HG03280 (cell line): Measurements from ENCODE around the gene CUL5.
"Not testable (repeated sequence)": the region's sequence is repeated elsewhere in the genome, so short reads cannot be mapped to it uniquely, and the experiment has no call there.

ENCODE experiments used
- ATAC-seq: cut with Tn5 transposase; IDR thresholded peaks from one replicate; pipeline ENCODE4 v1.9.1; 2021; ENCODE audit warnings: mild to moderate bottlenecking, moderate library complexity; ENCODE audit not compliant: unreplicated experiment

The CUL5 gene

DNA sequence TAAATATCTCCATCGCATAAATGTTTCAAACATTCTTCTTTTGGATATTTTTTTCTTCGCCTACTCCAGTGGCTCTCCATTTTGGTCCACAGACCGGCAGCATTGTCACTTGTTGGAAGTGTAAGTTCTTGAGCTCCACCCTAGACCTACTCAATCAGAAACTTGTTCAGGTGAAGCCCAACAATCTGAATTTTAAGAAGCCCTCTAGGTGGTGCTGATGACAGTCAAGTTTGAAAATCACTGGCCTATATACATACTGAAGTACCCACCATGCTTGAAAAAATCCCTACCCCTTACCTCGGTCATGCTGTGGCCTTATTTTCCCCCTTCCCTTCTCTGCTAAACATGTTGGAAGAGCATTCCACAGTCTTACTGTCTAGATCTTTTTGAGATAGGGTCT is 102.4 kb downstream of the CUL5 start:
- ATAC-seq, result no peak

GRCh38 chr11:108112057-108112456 is 103.4 kb downstream of the CUL5 start:
- ATAC-seq, result no peak

GRCh38 chr11:108115500-108116140 is 106.9 kb downstream of the CUL5 start:
- ATAC-seq, result no peak

DNA sequence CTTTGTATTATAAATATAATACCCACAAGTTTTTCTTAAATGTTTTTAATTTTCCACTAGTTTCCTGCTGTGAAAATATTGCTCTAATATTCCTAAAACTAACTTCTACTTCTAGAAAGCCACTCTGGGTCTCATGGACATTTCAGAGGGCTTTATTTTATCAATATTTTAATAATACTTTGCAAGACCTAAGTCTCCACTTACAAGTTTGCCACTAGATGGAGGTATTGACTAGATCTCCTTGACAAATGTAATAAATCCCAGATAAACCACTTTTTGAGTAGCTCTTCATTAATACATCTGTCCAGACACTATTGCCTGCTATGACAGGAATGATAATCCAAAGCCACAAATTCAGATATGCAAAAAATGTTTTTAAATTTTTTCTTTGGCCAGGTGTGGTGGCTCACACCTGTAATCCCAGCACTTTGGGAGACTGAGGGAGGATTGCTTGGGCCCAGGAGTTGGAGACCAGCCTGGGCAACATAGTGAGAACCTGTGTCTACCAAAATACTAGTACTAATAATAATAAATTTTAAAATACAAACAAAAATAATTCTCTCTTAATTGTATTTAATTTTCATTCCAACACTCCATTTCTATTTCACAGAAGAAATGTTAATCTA is 109.2 kb downstream of the CUL5 start:
- ATAC-seq, result no peak

DNA sequence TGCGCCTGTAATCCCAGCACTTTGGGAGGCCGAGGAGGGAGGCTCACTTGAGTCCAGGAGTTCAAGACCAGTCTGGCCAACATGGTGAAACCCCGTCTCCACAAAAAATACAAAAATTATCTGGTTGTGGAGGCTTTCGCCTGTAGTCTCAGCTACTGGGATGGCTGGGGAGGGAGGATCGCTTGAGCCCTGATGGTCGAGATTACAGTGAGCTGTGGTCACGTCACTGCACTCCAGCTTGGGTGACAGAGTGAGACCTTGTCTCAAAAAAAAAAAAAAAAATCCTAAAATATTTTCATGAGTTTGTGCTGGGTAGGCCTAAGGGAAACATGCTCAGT is 112.2 kb downstream of the CUL5 start:
- not testable (repeated sequence) for ATAC-seq

DNA sequence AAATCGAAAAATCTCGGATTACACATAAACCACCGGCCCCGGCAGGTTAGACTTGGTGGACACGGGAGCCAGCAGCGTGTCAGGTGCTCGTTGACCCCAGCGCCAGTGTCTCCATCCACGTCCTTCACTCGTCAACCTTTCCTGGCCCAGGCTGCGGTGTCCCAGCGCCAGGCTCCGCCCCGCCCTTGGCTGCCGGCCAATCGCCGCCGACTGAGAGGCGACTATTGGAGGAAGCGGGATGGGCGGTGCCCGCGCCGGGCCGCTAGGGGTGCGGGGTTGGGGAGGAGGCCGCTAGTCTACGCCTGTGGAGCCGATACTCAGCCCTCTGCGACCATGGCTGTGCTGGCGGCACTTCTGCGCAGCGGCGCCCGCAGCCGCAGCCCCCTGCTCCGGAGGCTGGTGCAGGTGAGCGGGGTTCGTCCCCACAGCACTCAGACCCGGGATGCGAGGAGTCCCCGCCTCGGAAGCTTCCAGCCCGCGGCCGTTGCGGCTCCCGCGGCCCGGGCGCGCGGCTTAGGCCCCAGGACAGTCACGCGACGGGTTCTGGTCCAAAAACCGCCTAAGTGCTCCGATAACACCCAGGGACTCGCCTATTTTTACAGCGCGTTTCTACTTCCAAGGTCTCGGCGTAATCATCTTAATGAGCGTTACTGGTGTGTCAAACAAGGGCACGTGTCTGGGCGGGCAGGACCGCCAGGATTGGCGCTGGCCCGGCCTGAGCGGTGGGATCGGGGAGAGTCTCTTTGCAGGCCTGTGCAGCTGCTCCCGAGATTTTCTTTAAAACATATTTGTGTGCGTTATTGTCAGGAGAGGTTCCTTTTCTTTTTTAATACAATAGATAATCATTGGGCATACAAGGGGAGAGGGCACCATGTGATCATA is 112.8 kb downstream of the CUL5 start, which contains the start of gene ACAT1:
Gene ACAT1 (plus strand): TSS at position 294 of the 882 bp plus-strand sequence. CDS start 40 bp downstream, at position 334.
- peak; percentile 98 for ATAC-seq

DNA sequence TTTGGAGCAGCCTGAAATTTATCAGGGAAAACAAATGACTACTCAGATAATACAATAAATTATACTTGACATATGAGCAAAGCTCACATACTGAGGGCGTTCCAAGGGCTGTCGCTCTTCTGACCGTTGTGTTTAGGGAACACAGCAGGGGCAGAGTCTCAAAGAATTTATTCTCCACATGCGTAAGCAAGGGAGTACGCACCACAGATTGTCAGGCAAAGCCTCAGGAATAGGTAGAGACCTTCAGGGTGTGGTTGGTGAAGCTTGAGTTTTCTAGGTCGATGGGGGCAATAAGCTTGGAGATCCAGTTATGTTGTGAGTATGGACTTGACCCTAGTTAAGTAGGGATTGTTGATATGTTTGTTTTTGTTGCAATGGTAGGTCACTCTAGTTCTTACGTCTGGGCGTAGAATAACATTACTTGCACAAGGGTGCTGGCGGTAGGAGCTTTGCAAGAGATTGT is 113.5 kb downstream of the CUL5 start:
- no peak for ATAC-seq

DNA sequence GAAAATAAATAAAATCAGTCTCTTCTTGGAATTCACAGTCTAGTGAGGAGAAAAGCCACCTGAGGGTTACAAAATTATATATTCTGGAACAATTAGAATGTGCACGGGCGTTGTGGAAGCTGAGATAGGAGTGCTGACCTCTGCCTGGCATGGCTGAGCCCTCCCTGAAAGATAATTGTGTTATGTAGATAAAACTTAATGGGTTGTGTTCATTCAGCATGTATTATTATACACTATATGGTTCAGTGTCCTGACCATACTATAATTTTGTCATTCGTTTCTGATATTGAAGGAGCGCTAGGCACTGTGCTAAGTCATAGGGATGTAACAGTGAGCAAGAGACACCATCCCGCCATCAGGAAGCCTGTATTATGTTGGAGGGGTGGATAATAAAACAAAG is 116.4 kb downstream of the CUL5 start:
- no peak for ATAC-seq

GRCh38 chr11:108128772-108129171 is 120.1 kb downstream of the CUL5 start:
- ATAC-seq, result no peak

DNA sequence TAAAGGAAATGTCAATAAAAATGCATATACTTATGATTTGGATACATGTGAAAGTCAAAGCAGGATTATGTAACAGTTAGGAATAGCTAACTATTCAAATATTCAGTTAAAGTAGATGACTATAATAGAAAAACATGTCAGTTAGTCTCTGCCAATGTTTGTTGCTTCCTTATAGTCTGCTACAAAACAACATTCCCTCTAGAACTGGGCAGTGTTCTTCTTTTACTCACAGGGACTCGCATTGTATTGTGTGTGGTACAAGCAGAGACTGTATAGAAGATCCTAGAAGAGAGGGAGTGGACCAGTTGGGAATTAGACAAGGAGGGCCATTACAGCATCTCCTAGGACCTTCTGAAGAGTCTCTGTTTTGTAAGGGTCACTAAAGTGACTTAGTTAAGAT is 123.3 kb downstream of the CUL5 start:
- ATAC-seq, result no peak

GRCh38 chr11:108132993-108133538 is 124.4 kb downstream of the CUL5 start:
- not testable (repeated sequence) for ATAC-seq

GRCh38 chr11:108135845-108136544 is 127.3 kb downstream of the CUL5 start:
- ATAC-seq, result peak; percentile 59

DNA sequence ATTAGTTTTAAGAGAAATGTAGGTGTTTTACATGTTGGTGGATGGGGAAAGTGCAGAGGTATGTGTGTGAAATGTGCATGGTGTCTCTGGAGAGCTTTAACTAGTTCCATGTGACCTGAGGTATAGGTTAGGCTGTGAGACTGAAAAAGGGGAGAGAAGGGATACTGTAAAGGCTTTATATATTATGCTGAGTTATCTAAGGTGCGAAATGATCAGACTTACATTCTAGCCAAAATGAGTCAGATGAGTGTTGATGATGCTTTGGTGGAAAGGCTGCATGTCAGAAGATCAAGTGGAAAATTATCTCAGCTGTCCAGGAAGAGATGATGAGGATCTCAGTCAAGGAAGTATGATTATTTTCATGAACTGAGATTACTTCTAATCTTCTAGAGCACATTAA is 128.5 kb downstream of the CUL5 start:
- ATAC-seq, result no peak

DNA sequence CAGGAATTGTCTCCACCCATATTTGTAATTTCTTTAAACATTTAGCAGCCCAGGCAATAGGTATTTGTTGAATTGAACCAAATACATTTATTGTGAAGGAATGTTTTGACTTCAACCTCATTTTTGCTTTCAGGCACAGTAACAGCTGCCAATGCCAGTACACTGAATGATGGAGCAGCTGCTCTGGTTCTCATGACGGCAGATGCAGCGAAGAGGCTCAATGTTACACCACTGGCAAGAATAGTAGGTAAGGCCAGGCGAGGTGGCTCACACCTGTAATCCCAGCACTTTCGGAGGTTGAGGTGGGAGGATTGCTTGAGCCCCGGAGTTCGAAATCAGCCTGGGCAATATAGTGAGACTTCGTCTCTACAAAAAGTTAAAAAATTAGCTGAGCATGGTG is 133.6 kb downstream of the CUL5 start:
- no peak for ATAC-seq

GRCh38 chr11:108144615-108145014 is 135.9 kb downstream of the CUL5 start:
- ATAC-seq, result no peak

DNA sequence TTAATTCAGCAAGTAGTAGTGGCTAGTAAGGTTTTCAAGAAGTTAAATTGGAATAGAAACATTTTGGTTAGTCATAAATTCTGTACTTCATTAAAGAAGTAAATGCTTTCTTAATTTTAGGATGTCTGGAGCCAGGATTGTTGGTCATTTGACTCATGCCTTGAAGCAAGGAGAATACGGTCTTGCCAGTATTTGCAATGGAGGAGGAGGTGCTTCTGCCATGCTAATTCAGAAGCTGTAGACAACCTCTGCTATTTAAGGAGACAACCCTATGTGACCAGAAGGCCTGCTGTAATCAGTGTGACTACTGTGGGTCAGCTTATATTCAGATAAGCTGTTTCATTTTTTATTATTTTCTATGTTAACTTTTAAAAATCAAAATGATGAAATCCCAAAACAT is 138.5 kb downstream of the CUL5 start:
- ATAC-seq, result no peak

- no peak for ATAC-seq
Measured at GRCh38 chr11:108148556-108148955, 139.9 kb downstream of the CUL5 start.

GRCh38 chr11:108154591-108154990 is 145.9 kb downstream of the CUL5 start:
- ATAC-seq, result no peak
